GM18519 (cell line): ENCODE measurements around the gene CERS6.

Experiments
- ATAC-seq: cut with Tn5 transposase; IDR thresholded peaks from one replicate; pipeline ENCODE4 v1.9.1; 2021; ENCODE audit warnings: mild to moderate bottlenecking, moderate library complexity; ENCODE audit not compliant: unreplicated experiment, low FRiP score

Gene CERS6

GRCh38 chr2:168565112-168565511 lies 109.0 kb downstream of the CERS6 start:
- no peak for ATAC-seq

GRCh38 chr2:168565512-168565911 lies 109.4 kb downstream of the CERS6 start:
- ATAC-seq, result no peak

- ATAC-seq, result no peak
Measured at GRCh38 chr2:168566974-168567665, 111.0 kb downstream of the CERS6 start.

- no peak for ATAC-seq
Measured at GRCh38 chr2:168567836-168568235, 111.8 kb downstream of the CERS6 start.

GRCh38 chr2:168568476-168569267 lies 112.6 kb downstream of the CERS6 start:
- no peak for ATAC-seq

GRCh38 chr2:168571061-168571460 lies 115.0 kb downstream of the CERS6 start:
- no peak for ATAC-seq

GRCh38 chr2:168573128-168573903 lies 117.2 kb downstream of the CERS6 start:
- ATAC-seq, result no peak

- no peak for ATAC-seq
Measured at GRCh38 chr2:168574856-168575630, 119.0 kb downstream of the CERS6 start.

- ATAC-seq, result no peak
Measured at GRCh38 chr2:168577885-168578284, 121.8 kb downstream of the CERS6 start.

GRCh38 chr2:168583064-168583709 lies 127.1 kb downstream of the CERS6 start:
- peak; percentile 43 for ATAC-seq

- no peak for ATAC-seq
Measured at GRCh38 chr2:168583710-168584521, 127.8 kb downstream of the CERS6 start.

GRCh38 chr2:168584911-168585310 lies 128.8 kb downstream of the CERS6 start:
- no peak for ATAC-seq

GRCh38 chr2:168585700-168586099 lies 129.6 kb downstream of the CERS6 start:
- no peak for ATAC-seq

GRCh38 chr2:168587307-168587706 lies 131.2 kb downstream of the CERS6 start:
- no peak for ATAC-seq

GRCh38 chr2:168589236-168590211 lies 133.5 kb downstream of the CERS6 start:
- no peak for ATAC-seq

GRCh38 chr2:168592181-168592831 lies 136.2 kb downstream of the CERS6 start:
- ATAC-seq, result no peak

- ATAC-seq, result no peak
Measured at GRCh38 chr2:168593713-168594112, 137.6 kb downstream of the CERS6 start.
